Thymus (tissue), 11 donors: ENCODE measurements around the gene TRPC1. TPM values are rescaled to one million over a fixed set of nuclear protein-coding genes. Genes with fewer than 3 reads are reported as not detected.

Experiments used
- DNase-seq, 9 donors: peaks; one replicate each; pipeline ENCODE4 v3.0.0-alpha.2; 2013; ENCODE audit warnings: low spot score in 9 of 9, low read depth in 6 of 9, missing footprints in 1 of 9
- H3K27ac ChIP-seq, 2 donors: one replicate each; pipeline ENCODE4 v1.5.1; 2013; ENCODE audit warnings: control low read depth in 1 of 2, low read depth in 1 of 2, low read length in 1 of 2, mild to moderate bottlenecking in 1 of 2, moderate library complexity in 1 of 2
- H3K27me3 ChIP-seq, 2 donors: one replicate each; pipeline ENCODE4 v1.5.1; 2013; ENCODE audit warnings: low read length in 1 of 2; ENCODE audit not compliant: control insufficient read depth in 2 of 2, insufficient read depth in 1 of 2
- H3K36me3 ChIP-seq, 2 donors: one replicate each; pipeline ENCODE4 v1.5.1; 2013; ENCODE audit warnings: low read length in 1 of 2, mild to moderate bottlenecking in 1 of 2, moderate library complexity in 1 of 2; ENCODE audit not compliant: control insufficient read depth in 2 of 2, insufficient read depth in 2 of 2
- H3K4me1 ChIP-seq, 2 donors: one replicate each; pipeline ENCODE4 v1.5.1; 2013; ENCODE audit warnings: low read length in 2 of 2; ENCODE audit not compliant: control insufficient read depth in 2 of 2, insufficient read depth in 2 of 2
- H3K4me3 ChIP-seq, 2 donors: one replicate each; pipeline ENCODE4 v1.5.1; 2013; ENCODE audit warnings: low read length in 2 of 2, control low read depth in 1 of 2, mild to moderate bottlenecking in 1 of 2
- H3K9me3 ChIP-seq, 2 donors: one replicate each; pipeline ENCODE4 v1.5.1; 2013; ENCODE audit warnings: low read length in 1 of 2, mild to moderate bottlenecking in 1 of 2; ENCODE audit not compliant: control insufficient read depth in 2 of 2, insufficient read depth in 1 of 2
- WGBS: extraction: QIAGEN DNeasy Blood & Tissue Kit; methylation state at CpG from one replicate; pipeline ENCODE4 v1.1.7; 2013; 5-methylcytosine and 5-hydroxymethylcytosine counted together
- polyA plus RNA-seq: library from polyadenylated mRNA; stranded (reverse); fragments of 200-250 nt; gene quantifications from one replicate; pipeline ENCODE4 v1.2.3, GENCODE V29; 2013
- total RNA-seq: library from RNA; stranded (reverse); fragments of 120-200 nt; gene quantifications from one replicate; pipeline ENCODE4 v1.2.4, GENCODE V29; 2013
- donor health status: healthy.

The TRPC1 gene
- total and polyA plus RNA-seq, 2 donors, result 3.1 to 7.1 TPM

DNA sequence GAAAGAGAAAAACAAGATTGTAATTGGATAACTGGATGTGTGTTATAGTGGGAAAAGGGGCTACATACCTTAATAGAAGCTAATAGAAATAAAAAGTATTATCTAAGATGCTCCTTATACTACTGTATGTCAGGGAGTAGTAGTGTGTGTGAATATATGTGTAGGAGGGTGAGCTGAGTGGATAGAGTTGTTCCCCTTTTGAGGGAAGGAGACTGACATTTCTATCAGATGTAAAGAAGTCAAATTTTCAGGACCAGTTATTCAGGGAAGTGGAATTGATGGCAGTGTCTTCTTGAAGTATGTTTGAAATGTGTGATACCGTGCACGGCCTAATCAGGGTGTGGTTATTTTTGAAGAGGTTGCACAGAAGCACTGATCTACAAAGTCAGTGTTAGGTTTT lies 116.0 kb downstream of the TRPC1 start:
- Histone ChIP-seq H3K36me3 (no peaks in the 10 kb centered on the region), H3K27ac (no peak overlapping the region), H3K4me1 (no peaks in the 10 kb centered on the region), H3K4me3 (no peak overlapping the region), H3K27me3 (no peaks in the 10 kb centered on the region), H3K9me3 (no peaks in the 10 kb centered on the region)
- WGBS, result 97% methylated on average over 2 of the region's 2 CpGs
- no peak for DNase-seq

- no peaks in the 10 kb centered on the region for H3K4me1 ChIP-seq
- no peak overlapping the region for H3K4me3 ChIP-seq
- no peaks in the 10 kb centered on the region for H3K9me3 ChIP-seq
- 87% methylated on average over 4 of the region's 4 CpGs for WGBS
- no peak overlapping the region for H3K27ac ChIP-seq
- peak in 1 of 9 donors; percentile 22 for DNase-seq
- H3K27me3 ChIP-seq, result no peaks in the 10 kb centered on the region
- H3K36me3 ChIP-seq, result no peaks in the 10 kb centered on the region
Observed at GRCh38 chr3:142844339-142844977, 120.6 kb downstream of the TRPC1 start.

DNA sequence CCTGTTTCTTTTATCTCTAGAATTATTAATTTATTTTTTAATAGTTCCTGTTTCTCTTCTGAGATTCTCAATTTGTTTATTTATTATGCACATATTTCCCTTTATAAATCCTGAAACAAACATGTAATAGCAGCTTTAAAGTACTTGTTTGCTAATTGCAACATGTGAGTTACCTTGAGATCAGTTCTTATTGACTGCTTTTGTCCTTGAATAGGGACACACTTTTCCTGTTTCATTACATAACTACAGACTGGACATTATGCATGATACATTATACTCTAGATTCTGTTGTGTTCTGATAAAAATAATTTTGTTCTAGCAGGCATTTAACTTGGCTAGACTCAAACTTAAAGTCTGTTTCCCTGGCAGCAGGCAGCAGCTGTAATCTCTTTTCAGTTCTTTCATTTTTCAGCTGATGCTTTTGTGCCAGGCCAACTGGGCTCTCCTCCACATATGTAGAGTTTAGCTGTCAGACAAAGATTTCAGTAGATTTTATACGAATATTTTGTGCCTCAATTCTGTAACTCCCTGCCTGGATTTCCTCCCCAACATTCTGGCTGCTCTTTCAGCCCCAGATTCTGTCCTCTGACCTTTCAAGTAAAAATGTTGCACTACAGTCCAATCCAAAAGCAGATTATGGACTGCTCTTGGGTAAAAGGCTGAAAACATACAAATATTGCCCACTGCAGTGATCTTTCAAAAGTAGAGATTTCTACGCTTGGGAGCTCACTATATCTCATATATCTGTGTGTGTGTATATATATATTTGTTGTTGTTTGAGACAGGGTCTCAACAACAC lies 123.1 kb downstream of the TRPC1 start:
- no peak for DNase-seq
- 68% methylated on average over 2 of the region's 2 CpGs for WGBS
- H3K27me3 ChIP-seq, result no peaks in the 10 kb centered on the region
- no peak overlapping the region for H3K27ac ChIP-seq
- H3K4me1 ChIP-seq, result no peaks in the 10 kb centered on the region
- no peaks in the 10 kb centered on the region for H3K9me3 ChIP-seq
- H3K36me3 ChIP-seq, result no peaks in the 10 kb centered on the region
- no peak overlapping the region for H3K4me3 ChIP-seq

- no peak for DNase-seq
- Histone ChIP-seq H3K36me3 (no peaks in the 10 kb centered on the region), H3K9me3 (no peaks in the 10 kb centered on the region), H3K27ac (no peak overlapping the region), H3K4me3 (no peak overlapping the region), H3K27me3 (no peaks in the 10 kb centered on the region), H3K4me1 (no peaks in the 10 kb centered on the region)
- 98% methylated on average over 3 of the region's 3 CpGs for WGBS
Observed at GRCh38 chr3:142849148-142849547, 125.3 kb downstream of the TRPC1 start.

GRCh38 chr3:142850395-142851023 lies 126.7 kb downstream of the TRPC1 start:
- Histone ChIP-seq H3K27ac (no peak overlapping the region), H3K27me3 (no peaks in the 10 kb centered on the region), H3K36me3 (no peaks in the 10 kb centered on the region), H3K9me3 (no peaks in the 10 kb centered on the region), H3K4me3 (no peak overlapping the region), H3K4me1 (no peaks in the 10 kb centered on the region)
- no peak for DNase-seq
- 87% methylated on average over 2 of the region's 2 CpGs for WGBS

GRCh38 chr3:142852009-142852408 lies 128.2 kb downstream of the TRPC1 start:
- WGBS, result 95% methylated on average over 4 of the region's 4 CpGs
- no peaks in the 10 kb centered on the region for H3K9me3 ChIP-seq
- no peak overlapping the region for H3K27ac ChIP-seq
- no peaks in the 10 kb centered on the region for H3K4me1 ChIP-seq
- no peaks in the 10 kb centered on the region for H3K27me3 ChIP-seq
- H3K36me3 ChIP-seq, result no peaks in the 10 kb centered on the region
- H3K4me3 ChIP-seq, result no peak overlapping the region
- DNase-seq, result no peak

DNA sequence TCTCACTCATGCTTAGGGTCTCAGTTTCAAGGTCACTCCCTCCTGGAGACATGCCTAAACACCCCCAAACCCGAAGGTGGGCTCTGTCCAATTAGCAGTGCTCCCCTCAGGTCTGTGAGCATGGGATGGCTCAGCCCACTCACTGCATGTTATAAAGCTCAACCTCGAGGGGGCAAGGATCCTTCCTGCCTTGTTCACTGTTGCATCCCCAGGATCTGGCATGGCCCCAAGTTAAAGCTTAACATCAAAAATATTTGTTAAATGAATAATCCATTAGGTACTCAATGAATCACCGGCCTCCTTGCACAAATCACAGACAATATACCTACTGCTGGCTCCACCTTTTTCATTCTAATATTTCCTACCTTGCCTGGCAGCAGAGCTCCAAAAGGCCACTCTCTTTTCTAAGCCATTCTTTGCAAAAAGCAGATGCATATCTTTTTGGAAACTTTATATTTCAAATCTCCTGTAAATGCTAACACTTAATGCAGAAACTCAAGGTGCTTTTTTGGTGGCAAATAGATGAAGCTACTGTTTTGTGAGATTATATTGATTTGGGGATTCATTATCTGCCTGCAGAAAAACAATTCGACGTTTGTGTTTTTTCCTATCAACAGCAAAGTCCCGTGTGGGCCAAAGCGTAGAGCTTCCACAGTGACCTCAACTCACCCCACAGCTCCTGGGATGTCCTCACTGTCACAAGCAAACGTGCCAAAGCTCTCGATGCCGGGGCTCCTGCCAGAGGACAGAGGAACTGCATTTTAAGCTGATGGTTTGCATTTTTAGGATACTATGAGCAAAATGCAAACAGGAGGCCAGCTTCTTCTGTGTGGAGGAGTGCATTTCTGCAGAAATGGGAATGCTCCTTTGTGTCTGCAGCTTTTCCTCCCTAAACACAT lies 129.7 kb downstream of the TRPC1 start:
- Histone ChIP-seq H3K4me3 (no peak overlapping the region), H3K27ac (no peak overlapping the region), H3K36me3 (no peaks in the 10 kb centered on the region), H3K27me3 (no peaks in the 10 kb centered on the region), H3K9me3 (no peaks in the 10 kb centered on the region), H3K4me1 (no peaks in the 10 kb centered on the region)
- no peak for DNase-seq
- WGBS, result 83% methylated on average over 10 of the region's 10 CpGs

- no peaks in the 10 kb centered on the region for H3K36me3 ChIP-seq
- no peak for DNase-seq
- H3K4me1 ChIP-seq, result no peaks in the 10 kb centered on the region
- H3K27ac ChIP-seq, result no peak overlapping the region
- WGBS, result 78% methylated on average over 6 of the region's 6 CpGs
- no peak overlapping the region for H3K4me3 ChIP-seq
- no peaks in the 10 kb centered on the region for H3K27me3 ChIP-seq
- H3K9me3 ChIP-seq, result no peaks in the 10 kb centered on the region
Observed at GRCh38 chr3:142857056-142857455, 133.2 kb downstream of the TRPC1 start.
